ENCODE data around the gene OR2AJ1.

DNA sequence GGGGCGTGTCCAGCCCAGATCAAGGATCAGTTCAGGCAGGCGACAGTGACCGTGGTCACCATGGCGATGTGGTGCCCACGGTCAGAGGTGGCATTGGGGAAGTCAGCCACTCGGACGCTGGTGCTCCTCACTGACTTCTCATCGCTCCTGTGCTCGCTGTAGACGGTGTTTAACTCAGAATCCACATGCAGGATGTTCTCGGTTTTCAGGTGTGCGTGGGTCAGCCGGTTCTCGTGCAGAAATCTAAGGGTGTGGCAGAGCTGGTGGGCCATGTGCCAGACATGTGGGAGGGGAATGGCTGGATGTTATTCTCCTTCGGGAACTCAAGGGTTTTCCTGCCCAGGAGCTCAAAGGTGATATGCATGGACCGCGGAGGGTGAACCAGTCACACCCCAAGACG, 11.7 kb downstream of the OR2AJ1 start:
- TF ChIP-seq, protein P1, sequence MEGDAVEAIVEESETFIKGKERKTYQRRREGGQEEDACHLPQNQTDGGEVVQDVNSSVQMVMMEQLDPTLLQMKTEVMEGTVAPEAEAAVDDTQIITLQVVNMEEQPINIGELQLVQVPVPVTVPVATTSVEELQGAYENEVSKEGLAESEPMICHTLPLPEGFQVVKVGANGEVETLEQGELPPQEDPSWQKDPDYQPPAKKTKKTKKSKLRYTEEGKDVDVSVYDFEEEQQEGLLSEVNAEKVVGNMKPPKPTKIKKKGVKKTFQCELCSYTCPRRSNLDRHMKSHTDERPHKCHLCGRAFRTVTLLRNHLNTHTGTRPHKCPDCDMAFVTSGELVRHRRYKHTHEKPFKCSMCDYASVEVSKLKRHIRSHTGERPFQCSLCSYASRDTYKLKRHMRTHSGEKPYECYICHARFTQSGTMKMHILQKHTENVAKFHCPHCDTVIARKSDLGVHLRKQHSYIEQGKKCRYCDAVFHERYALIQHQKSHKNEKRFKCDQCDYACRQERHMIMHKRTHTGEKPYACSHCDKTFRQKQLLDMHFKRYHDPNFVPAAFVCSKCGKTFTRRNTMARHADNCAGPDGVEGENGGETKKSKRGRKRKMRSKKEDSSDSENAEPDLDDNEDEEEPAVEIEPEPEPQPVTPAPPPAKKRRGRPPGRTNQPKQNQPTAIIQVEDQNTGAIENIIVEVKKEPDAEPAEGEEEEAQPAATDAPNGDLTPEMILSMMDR (IDR thresholded peaks at IDR 0.05): no peak
- TF ChIP-seq POLR2A (IDR thresholded peaks at IDR 0.05): no peak

Data from Peyer's patch (tissue), 4 donors.